Left ventricle myocardium superior (tissue), 1 donor: ENCODE measurements around the gene NUP214. TPM values are rescaled to one million over a fixed set of nuclear protein-coding genes. Genes with fewer than 3 reads are reported as not detected.
A peak's percentile ranks its signal among the peaks of the same experiment; 100 is the strongest.
"Not testable (repeated sequence)": the region's sequence is repeated elsewhere in the genome, so short reads cannot be mapped to it uniquely, and the experiment has no call there.

Experiments
- ATAC-seq: fragments of 200-7000 bp; cut with Tn5 transposase; one replicate; pipeline ENCODE4 v1.9.1; 2020; ENCODE audit warnings: mild to moderate bottlenecking, moderate library complexity
- DNase-seq: peaks from one replicate; pipeline ENCODE4 v3.0.0-alpha.2; 2020
- intact Hi-C: fragments of 100-400 bp; cut with micrococcal nuclease; formaldehyde crosslinking; loops from one replicate; pipeline ENCODE4 v1.11.0; 2022
- total RNA-seq: library from RNA; stranded (reverse); fragmentation: NEBNext Ultra II Directional; extraction: Animal tissue kit (Norgen Biotek cat#: 25700); gene quantifications from one replicate; pipeline ENCODE4 v1.2.1, GENCODE V29; 2021
- donor health status: DM: no; HTN: yes; CAD: no; lungs with severe emphysema.

The NUP214 gene
- total RNA-seq, 1 donor from 2014 or later = 28.9 TPM

DNA sequence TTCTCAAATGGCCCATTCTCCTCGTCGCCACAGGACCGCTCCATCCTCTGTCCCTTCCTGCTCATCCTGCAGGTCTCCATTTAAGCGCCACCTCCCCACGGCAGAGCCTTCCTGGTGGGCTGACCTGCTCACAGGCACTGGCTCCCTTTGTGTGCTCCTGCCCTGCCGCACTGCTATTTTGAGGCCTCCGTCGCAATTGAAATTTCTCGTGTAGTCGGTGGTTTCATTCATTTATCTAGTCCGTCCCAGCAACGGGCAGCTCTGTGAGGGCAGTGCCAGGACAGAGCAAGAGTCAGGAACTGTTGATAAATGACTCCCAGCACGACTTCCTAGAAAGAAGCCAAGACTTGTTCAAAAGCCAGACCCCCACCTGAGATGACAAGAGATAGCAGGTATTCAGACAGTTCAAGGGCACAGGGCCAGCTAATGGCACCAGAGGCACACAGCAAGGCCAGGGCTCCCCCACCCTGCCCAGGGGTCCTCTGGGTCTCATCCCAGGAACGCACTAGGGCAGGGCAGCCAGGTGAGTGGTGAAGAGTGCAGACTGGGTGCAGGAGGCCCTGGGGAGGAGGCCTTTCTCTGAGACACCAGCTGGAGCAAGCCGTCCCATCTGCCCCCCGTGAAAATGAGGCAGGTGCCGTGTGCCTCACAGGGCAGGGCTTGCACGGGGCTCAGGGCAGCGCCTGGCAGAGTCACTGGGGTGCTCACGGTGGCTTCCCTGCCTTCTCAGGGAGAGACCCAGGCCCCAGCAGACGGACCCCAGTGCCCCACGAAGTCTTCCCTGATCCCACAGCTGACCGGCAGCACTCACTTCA is 114.0 kb downstream of the NUP214 start:
- no peak for DNase-seq
- intact Hi-C loops = no loop called here
- no peak for ATAC-seq

GRCh38 chr9:131240047-131240921 is 114.9 kb downstream of the NUP214 start:
- no peak for ATAC-seq
- intact Hi-C loops = no loop called here
- DNase-seq = no peak

- intact Hi-C loops, ATAC-seq: not testable (repeated sequence)
- DNase-seq = peak; percentile 1
Observed at GRCh38 chr9:131244331-131244730, 118.9 kb downstream of the NUP214 start.

DNA sequence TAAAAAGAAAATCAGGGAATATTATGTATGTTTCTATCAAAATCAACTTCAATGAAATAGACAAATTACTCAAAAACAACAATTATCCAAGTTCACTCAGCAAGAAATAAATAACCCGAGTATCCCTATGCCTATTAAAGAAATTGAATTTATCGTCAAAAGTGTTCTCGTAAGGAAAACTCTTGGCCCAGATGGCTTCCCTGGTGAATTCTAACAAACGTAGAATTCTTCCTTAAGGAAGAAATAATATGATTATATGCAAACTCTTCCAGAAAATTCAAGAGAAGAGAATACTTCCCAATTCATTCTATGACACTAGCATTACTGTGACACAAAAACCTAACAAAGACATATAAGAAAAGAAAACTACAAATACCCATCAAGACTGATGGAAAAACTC is 121.2 kb downstream of the NUP214 start:
- no peak for DNase-seq
- no peak for ATAC-seq
- intact Hi-C loops = no loop called here

GRCh38 chr9:131252120-131252519 is 126.7 kb downstream of the NUP214 start:
- DNase-seq = peak; percentile 45
- intact Hi-C loops = no loop called here
- ATAC-seq = no peak

DNA sequence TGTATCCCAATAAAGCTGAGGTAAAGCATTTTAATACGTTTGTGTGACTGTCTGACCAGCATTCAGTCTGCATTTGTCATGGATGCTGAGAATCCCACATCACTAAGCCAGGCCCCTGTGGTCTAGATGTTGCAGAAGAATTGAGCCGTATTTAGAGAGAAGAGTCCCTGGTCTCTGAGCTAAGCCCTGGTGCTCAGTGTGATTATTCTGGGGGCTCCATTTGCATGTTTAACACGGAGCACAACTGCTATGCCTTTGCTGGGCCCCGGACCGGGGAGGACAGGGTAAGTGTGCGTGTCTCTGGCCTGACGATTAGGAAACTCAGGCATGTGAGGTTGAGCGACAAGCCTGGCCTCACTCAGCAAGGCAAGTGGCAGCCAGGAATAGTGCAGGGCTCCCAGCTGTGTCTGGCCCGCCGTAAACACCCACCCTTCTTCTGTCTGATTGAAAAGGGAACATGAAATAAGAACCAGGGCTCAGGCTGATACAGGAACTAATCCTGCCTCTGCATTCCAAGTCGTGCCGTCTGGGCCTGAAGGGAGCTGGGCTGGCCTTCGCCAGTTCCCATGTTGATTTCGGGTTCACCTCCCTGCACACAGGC is 128.6 kb downstream of the NUP214 start:
- DNase-seq (peak; percentile 83), ATAC-seq (peak; percentile 85)
- intact Hi-C loops = no loop called here

DNA sequence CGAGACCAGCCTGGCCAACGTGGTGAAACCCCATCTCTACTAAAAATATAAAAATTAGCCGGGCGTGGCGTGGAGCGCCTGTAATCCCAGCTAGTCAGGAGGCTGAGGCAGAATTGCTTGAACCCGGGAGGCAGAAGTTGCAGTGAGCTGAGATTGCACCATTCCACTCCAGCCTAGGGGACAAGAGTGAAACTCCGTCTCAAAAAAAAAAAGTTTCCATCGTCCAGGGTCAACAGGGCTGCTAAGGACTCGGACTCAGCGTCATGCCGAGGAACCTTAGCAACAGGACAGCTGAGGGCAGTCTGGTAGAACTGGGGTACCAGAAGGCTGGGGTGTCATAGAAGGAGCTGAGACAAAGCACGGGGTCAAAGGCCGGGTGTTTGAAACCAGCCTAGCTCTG is 129.2 kb downstream of the NUP214 start:
- no peak for DNase-seq
- intact Hi-C loops = no loop called here
- no peak for ATAC-seq

DNA sequence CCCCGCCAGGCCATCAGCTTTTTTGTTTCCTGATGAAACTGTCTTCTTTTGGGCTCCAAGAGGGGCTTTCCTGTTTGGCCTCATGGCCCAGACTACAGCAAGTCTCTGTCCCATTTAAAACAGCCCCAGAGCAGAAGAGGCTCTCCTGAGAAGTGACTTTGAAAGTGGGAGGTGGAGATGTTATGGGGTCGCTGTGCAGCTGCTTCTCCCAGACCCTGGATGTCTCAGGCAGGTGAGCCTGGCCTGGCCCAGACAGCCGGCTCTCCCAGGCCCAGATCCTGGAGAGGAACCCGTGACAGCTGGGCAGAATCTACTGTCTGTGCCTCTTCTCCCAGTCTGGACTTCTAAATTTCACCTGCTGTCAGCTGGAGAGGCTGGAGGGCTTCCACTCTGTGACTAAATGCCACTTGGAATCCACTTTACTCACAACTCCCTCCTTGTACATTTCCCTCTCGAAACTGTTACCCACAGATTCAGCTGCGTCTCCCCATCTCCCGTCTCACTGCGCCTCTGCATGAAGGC is 130.4 kb downstream of the NUP214 start:
- intact Hi-C loops = no loop called here
- ATAC-seq (peak; percentile 2), DNase-seq (peak; percentile 37)

DNA sequence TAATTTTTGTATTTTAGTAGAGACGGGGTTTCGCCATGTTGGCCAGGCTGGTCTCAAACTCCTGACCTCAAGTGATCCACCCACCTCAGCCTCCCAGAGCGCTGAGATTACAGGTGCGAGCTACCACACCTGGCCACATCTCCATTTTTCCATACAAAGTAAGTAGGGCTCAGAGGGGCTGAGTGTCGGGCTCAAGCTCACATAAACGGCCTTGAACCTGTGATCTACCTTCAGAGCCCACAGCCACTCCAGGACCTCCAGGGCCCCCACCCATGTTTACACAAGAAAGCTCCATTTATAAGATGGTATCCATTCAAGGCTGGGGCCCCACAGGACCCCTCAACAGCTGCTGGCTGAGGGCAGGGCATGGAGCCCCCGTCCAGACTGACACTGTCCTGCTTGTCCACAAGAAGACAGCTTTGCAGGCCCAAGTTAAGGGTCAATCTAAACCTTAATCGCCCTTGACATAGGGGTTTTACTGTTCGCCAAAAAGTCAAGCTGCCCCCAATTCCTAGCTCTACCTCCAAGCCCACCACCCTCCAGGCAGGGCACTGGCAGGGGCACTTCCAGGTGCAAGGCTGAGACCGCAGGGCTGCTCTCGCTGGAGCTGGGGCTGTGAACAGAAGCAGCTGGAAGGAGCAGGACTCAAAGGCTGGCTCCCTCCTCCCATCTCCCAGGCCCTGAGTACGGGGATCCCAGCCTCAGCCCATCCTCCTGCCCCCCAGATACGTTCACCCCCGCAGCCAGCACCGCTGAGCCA is 132.1 kb downstream of the NUP214 start:
- ATAC-seq = no peak
- intact Hi-C loops = no loop called here
- DNase-seq = peak; percentile 26

- peak; percentile 88 for DNase-seq
- ATAC-seq = peak; percentile 12
- intact Hi-C loops = no loop called here
Observed at GRCh38 chr9:131258186-131258585, 132.8 kb downstream of the NUP214 start.

- ATAC-seq (no peak), DNase-seq (peak; percentile 30)
- intact Hi-C loops = no loop called here
Observed at GRCh38 chr9:131258698-131259431, 133.5 kb downstream of the NUP214 start.

- DNase-seq (peak; percentile 26), ATAC-seq (no peak)
- intact Hi-C loops = no loop called here
Observed at GRCh38 chr9:131259432-131259898, 134.1 kb downstream of the NUP214 start.

DNA sequence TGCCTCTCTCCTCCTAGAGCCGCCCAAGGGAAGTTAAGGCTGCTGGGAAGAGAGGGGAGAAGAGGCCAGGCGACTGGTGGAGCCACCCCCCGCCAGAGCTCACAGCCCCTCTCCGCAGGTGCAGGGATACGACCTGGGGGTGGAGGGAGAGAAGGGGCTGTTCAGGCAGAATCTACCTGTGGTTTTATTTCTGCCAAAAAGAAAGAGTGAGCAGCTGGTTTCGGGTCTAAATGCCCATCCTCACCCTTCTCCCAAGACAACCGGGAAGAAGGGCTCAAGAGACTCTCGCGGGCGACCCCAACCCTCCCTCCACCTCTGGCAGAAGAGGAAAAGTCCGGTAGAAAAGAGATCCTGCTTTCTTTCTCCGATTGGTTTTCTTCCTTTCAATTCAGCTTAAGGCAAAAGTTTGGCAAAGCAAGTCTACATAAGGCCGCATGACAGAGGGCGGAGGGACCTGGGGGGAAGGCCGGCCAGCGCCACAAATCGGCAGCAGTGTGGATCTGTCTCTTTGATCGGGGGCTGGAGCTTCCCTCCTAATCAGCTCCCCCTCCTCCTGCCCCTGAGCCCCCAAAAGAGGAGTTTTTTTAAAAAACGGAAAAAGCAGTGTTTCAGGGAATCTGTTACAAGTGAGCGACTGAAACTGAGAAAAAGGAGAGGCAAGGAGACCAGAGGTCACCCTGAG is 134.7 kb downstream of the NUP214 start:
- ATAC-seq (no peak), DNase-seq (no peak)
- intact Hi-C loops = loop anchor here (10.0 kb wide), 1 partner anchor 75 kb away; no protein-coding TSS in a partner anchor

- peak; percentile 26 for DNase-seq
- ATAC-seq = no peak
- intact Hi-C loops = loop anchor here (10.0 kb wide), 1 partner anchor 76 kb away; no protein-coding TSS in a partner anchor
Observed at GRCh38 chr9:131260751-131261452, 135.5 kb downstream of the NUP214 start.

DNA sequence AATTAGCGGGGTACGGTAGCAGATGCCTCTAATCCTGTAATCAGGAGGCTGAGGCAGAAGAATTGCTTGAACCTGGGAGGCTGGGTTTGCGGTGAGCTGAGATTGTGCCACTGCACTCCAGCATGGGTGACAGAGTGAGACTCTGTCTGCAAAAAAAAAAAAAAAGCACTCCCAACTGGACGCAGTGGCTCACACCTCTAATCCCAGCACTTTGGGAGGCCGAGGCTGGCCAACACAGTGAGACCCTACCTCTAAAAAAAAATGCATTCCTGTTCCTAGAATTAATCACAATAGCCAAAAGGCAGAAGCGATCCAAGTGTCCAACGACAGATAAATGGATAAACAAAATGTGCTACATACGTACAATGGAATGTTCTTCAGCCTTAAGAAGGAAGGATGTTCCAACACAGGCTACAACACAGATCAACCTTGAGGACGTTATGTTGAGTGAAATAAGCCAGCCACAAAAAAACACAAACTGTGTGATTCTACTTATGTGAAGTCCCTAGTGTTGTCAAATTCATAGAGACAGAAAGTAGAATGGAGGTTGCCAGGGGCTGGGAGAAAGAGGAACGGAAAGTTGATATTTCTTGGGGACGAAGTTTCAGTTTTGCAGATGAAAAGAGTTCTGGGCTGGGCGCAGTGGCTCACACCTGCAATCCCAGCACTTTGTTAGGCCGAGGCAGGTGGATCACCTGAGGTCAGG is 137.1 kb downstream of the NUP214 start:
- intact Hi-C loops = loop anchor here (10.0 kb wide), 1 partner anchor 78 kb away; no protein-coding TSS in a partner anchor
- DNase-seq (no peak), ATAC-seq (no peak)

DNA sequence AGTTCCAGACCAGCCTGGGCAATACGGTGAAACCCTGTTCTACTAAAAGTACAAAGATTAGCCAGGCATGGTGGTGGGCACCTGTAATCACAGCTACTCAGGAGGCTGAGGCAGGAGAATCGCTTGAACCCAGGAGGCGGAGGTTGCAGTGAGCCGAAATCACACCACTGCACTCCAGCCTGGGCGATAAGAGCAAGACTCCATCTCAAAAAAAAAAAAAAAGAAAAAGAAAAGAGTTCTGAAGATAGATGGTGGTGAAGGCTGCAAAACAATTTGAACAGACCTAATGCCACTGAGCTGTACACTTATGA is 137.6 kb downstream of the NUP214 start:
- intact Hi-C loops = loop anchor here (10.0 kb wide), 1 partner anchor 78 kb away; no protein-coding TSS in a partner anchor
- ATAC-seq = not testable (repeated sequence)
- peak; percentile 15 for DNase-seq
